ENCODE data around the gene HSD17B2. TPM values are rescaled to one million over a fixed set of nuclear protein-coding genes. Genes with fewer than 3 reads are reported as not detected.

The HSD17B2 gene
- 1 to 10 TPM in 1 of 2 donors, under 1 TPM in 1; 0.80 to 1.0 TPM for total RNA-seq

- WGBS = 52% methylated on average over 6 of the region's 6 CpGs
- H3K4me1 ChIP-seq (replicated peaks) = no peaks in the 10 kb centered on the region
- no peaks in the 10 kb centered on the region for H3K9me3 ChIP-seq
- no peak for DNase-seq (ENCODE audit: low spot score)
- no peak within 1 kb of the TSS for H3K4me3 ChIP-seq
- intact Hi-C loops (cut with DNase I) = loop anchor here (5.0 kb wide), 1 partner anchor 192 kb away; no protein-coding TSS in a partner anchor
- no peaks in the 10 kb centered on the region for H3K27me3 ChIP-seq (replicated peaks; ENCODE audit: insufficient read depth)
- H3K27ac ChIP-seq = no peak within 1 kb of the TSS
- TF ChIP-seq CTCF (IDR thresholded peaks at IDR 0.05) (no peak), POLR2A (IDR thresholded peaks at IDR 0.05) (no peak), POLR2AphosphoS5 (IDR thresholded peaks at IDR 0.05) (no peak)
- no peaks in the 10 kb centered on the region for H3K36me3 ChIP-seq
Measured at GRCh38 chr16:82034981-82035612, at the start of gene HSD17B2. HSD17B2 (plus strand) TSS chr16:82035253; CDS start chr16:82035425, 172 bp downstream.

- Histone ChIP-seq H3K4me1 (replicated peaks) (no peaks in the 10 kb centered on the region), H3K36me3 (no peaks in the 10 kb centered on the region), H3K4me3 (no peak overlapping the region), H3K27me3 (replicated peaks; ENCODE audit: insufficient read depth) (no peaks in the 10 kb centered on the region), H3K27ac (no peak overlapping the region), H3K9me3 (no peaks in the 10 kb centered on the region)
- TF ChIP-seq POLR2AphosphoS5 (IDR thresholded peaks at IDR 0.05) = no peak
- no peak for TF ChIP-seq POLR2A (IDR thresholded peaks at IDR 0.05)
- TF ChIP-seq CTCF (IDR thresholded peaks at IDR 0.05) = no peak
- no peak for DNase-seq (ENCODE audit: low spot score)
- intact Hi-C loops (cut with DNase I) = no loop called here
- 83% methylated on average over 8 of the region's 8 CpGs for WGBS
Measured at GRCh38 chr16:81987121-81987520, 47.9 kb upstream of the HSD17B2 start.

DNA sequence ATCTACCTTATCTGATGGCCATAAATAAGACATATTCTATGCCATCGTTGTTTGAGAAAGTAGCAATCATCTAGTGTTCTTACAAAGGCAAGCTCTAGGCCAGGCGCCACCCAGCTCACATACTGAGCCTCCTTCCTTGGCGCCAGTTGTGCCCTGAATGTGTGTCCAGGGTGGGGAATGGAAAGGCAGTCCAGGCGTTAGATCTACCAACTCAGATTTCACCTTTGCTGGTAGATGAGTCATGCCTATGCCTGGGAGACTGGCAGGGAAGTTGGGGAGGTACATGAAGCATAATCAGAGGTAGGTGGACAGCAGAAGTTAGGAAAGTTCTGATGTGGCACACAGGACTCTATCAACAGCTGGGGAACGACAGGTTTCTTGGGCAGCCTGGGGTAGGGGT lies 47.3 kb upstream of the HSD17B2 start:
- Histone ChIP-seq H3K4me1 (replicated peaks) (no peaks in the 10 kb centered on the region), H3K4me3 (no peak overlapping the region), H3K9me3 (no peaks in the 10 kb centered on the region), H3K27me3 (replicated peaks; ENCODE audit: insufficient read depth) (no peaks in the 10 kb centered on the region), H3K36me3 (no peaks in the 10 kb centered on the region), H3K27ac (no peak overlapping the region)
- no peak for DNase-seq (ENCODE audit: low spot score)
- 73% methylated on average over 5 of the region's 5 CpGs for WGBS
- TF ChIP-seq CTCF (IDR thresholded peaks at IDR 0.05) (no peak), POLR2AphosphoS5 (IDR thresholded peaks at IDR 0.05) (no peak), POLR2A (IDR thresholded peaks at IDR 0.05) (no peak)
- intact Hi-C loops (cut with DNase I) = no loop called here

DNA sequence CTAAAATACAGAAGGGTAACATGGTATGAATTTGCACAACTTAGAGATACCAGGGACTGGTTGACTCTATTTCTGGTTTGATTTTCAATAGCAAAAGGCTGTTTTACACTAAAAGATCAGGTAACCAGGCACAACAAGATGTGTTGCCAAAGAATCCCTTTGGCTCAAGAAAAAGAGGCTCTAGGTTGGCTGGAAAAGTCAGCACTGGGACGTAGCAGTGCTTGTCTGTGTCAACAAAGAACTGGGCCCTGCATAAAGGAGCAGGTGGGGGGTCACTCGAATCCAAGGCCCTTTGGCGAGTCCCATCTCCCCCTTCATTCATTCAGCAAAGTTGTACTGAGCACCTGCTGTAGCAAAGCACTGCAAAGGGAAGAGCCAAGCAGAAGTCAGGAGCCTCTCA lies 42.2 kb upstream of the HSD17B2 start:
- H3K27ac ChIP-seq = no peak overlapping the region
- H3K4me3 ChIP-seq = no peak overlapping the region
- no peak for TF ChIP-seq CTCF (IDR thresholded peaks at IDR 0.05)
- no peak for TF ChIP-seq POLR2AphosphoS5 (IDR thresholded peaks at IDR 0.05)
- TF ChIP-seq POLR2A (IDR thresholded peaks at IDR 0.05) = no peak
- H3K27me3 ChIP-seq (replicated peaks; ENCODE audit: insufficient read depth) = no peaks in the 10 kb centered on the region
- 68% methylated on average over 3 of the region's 3 CpGs for WGBS
- intact Hi-C loops (cut with DNase I) = no loop called here
- no peaks in the 10 kb centered on the region for H3K36me3 ChIP-seq
- H3K9me3 ChIP-seq = no peaks in the 10 kb centered on the region
- no peaks in the 10 kb centered on the region for H3K4me1 ChIP-seq (replicated peaks)
- no peak for DNase-seq (ENCODE audit: low spot score)

GRCh38 chr16:81994485-81994884 lies 40.6 kb upstream of the HSD17B2 start:
- intact Hi-C loops (cut with DNase I) = no loop called here
- Histone ChIP-seq H3K4me1 (replicated peaks) (no peaks in the 10 kb centered on the region), H3K36me3 (no peaks in the 10 kb centered on the region), H3K9me3 (no peaks in the 10 kb centered on the region), H3K4me3 (no peak overlapping the region), H3K27me3 (replicated peaks; ENCODE audit: insufficient read depth) (no peaks in the 10 kb centered on the region), H3K27ac (no peak overlapping the region)
- no peak for DNase-seq (ENCODE audit: low spot score)
- 93% methylated on average over 5 of the region's 5 CpGs for WGBS
- TF ChIP-seq POLR2AphosphoS5 (IDR thresholded peaks at IDR 0.05) (no peak), POLR2A (IDR thresholded peaks at IDR 0.05) (no peak), CTCF (IDR thresholded peaks at IDR 0.05) (no peak)
